GM13976 (cell line): ENCODE measurements around the gene CEP170B.

Experiments
- DNase-seq: peaks from one replicate; pipeline ENCODE4 v3.0.0; 2012; ENCODE audit warnings: low spot score
- in situ Hi-C: fragments of 300-500 bp; cut with MboI; formaldehyde crosslinking; loops from one replicate; pipeline ENCODE4 v1.12.0; 2022; ENCODE audit warnings: low sequenced_read_pairs, mixed read lengths, inconsistent platforms; ENCODE audit not compliant: unreplicated experiment
- TF ChIP-seq, protein P1 (sequence below): IDR thresholded peaks from 2 replicates; pipeline ENCODE4 v1.5.1; 2012; ENCODE audit warnings: borderline replicate concordance, mild to moderate bottlenecking; ENCODE audit not compliant: insufficient read depth; ENCODE audit errors: extremely low read depth, missing control alignments, control extremely low read depth

CEP170B gene

DNA sequence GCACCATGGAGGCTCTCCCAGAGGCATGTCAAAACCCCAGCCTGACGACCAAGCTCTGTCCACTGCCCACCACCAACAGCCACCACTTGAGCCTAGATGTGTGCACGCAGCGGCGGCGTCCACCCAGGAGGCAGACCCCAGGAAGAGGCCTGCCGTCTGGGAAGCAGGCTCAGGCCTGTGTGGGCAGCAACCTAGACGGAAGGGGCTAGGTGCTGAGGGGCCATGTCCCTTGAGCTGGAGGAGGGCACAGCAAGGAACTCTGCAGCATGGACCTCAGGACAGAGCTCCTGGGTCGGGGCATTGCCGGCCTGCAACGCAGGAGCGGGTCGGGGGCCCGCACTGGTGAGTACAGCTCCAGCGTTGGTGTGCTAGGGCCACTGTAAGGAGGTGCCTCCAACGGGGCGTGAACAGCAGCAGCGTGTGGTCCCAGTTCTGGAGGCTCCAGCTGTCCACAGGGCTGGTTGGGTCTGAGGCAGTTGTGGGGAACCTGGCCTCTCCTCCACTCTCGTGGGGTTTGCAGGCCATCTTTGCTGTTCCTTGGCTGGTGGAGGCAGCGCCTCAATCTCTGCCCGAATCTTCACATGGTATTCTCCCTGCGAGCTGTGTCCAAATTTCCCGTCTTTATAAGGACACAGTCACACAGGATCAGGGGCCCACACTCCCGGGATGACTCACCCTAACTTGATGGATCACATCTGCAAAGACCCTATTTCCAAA is 43.7 kb upstream of the CEP170B start:
- in situ Hi-C loops: no loop called here
- TF ChIP-seq, protein P1, sequence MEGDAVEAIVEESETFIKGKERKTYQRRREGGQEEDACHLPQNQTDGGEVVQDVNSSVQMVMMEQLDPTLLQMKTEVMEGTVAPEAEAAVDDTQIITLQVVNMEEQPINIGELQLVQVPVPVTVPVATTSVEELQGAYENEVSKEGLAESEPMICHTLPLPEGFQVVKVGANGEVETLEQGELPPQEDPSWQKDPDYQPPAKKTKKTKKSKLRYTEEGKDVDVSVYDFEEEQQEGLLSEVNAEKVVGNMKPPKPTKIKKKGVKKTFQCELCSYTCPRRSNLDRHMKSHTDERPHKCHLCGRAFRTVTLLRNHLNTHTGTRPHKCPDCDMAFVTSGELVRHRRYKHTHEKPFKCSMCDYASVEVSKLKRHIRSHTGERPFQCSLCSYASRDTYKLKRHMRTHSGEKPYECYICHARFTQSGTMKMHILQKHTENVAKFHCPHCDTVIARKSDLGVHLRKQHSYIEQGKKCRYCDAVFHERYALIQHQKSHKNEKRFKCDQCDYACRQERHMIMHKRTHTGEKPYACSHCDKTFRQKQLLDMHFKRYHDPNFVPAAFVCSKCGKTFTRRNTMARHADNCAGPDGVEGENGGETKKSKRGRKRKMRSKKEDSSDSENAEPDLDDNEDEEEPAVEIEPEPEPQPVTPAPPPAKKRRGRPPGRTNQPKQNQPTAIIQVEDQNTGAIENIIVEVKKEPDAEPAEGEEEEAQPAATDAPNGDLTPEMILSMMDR: no peak

DNA sequence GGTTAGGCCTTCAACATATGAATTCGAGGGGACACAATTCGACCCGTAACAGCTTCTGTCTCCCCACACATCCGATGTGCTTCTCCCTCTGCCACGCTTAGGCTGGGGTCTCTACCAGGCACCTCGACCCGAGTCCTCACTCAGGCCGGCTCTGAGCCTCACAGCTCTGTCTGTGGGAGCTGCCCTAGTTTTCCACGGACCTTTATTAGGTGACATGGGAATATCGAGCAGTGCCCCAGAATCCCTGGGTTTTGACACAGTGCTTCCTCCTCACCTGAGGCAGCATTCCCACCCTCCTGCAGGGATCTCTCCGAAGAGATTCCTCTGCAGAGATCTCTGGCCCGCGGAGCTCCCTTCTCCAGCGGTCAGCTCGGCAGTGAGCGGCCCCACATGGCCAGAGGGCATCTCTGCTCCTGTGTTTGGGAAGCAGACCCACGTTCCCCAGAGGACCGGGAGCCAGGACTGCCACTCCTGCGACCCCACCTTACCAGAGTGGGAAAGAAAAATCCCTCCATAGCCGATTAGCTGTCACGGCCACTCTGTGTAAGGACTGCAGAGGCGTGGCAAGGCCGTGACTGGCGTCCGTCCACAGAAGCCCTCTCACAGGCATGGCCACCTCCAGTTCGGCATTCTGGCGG is 43.0 kb upstream of the CEP170B start:
- TF ChIP-seq, protein P1: no peak
- DNase-seq: no peak
- in situ Hi-C loops: no loop called here

More for the DNA sequence above, 43.7 kb upstream of the CEP170B start:
- DNase-seq: no peak

DNA sequence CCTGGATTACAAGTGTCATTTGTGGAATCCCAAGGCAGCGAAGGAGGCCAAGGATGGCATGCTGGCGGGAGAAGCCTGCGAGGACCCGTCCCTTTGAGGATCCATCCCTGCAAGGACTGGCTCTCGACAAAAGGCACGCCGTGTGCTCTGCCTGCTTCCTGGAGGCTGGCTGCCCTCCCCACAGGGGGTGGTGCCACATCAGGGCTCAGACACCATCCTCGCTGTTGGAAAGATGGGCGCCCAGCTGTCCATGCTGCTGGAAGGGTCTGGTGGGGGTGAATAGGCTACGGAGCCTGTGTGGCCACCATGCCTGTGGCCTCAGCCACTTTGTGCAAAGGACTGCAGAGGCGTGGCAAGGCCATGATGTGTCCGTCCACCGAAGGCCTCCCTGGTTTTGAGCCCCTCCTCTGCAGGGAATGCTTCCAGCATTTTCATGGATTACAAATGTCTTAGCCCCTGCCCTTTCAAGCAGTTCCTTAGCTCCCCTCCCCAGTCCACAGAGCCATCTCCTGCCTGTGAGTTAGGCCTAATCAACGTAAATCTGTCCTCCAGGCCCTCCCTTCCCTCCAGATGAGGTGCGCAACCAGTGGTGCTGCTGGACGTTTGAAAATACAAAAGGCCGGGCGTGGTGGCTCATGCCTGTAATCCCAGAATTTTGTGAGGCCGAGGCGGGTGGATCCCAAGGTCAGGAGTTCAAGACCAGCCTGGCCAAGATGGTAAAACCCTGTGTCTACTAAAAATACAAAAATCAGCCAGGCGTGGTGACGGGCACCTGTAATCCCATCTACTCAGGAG is 42.0 kb upstream of the CEP170B start:
- DNase-seq: no peak
- in situ Hi-C loops: no loop called here
- TF ChIP-seq, protein P1: no peak

DNA sequence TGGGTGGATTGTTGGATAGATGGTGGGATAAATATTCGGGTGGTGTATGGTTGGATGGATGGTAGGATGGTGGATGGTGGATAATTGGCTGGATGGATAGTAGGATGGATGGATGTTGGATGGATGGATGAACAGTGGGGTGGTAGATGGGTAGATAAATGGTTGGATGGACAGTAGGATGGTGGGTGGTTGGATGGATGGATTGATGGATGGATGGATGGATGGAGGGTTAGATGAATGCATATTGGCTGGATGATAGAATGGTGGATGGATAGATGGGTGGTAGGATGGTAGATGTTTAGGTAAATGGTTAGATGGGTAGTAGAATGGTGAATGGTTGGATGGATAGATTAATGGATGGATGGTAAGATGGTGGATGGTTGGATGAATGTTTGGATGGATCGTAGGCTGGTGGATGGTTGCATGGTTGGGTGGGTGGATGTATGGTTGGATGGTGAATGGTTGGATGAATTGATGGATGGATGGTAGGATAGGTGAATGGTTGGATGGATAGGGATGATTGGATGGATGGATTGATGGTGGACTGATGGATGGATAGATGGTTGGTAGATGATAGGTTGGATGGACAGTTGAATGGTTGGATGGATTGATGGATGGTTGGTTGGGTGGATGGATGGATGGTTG is 40.6 kb upstream of the CEP170B start:
- in situ Hi-C loops: no loop called here
- DNase-seq: no peak
- TF ChIP-seq, protein P1: no peak

DNA sequence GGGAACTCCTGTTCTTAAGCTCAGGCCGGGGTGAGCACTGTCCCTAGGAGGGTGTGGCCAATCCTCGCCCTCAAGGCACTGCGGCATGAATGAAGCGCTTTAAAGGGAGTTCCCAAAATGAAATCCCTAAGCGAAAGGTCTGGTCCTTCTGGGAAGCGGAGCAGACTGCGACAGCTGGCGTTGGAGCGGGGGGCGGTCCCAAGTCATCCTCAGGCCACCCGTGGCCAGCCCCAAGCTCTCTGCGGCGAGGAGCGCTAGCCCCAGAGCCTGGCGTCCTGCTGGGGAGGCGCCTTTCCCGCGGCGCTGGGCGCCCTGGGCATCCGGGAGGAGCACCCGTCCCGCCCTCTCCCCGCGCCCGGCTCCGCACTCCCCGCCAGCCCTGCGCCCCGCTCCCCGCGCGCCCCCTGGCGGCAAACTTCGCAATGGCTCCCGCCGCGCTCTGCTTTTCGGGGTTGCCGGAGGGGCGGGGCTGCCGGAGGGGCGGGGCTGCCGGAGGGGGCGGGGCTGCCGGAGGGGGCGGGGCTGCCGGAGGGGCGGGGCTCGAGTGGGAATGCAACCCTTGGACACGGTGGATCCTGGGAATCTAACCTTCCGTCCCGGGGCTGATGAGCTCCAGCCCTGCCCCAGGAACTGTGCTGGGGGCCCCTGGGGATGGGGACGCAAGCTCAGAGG is 38.7 kb upstream of the CEP170B start:
- TF ChIP-seq, protein P1: peak; percentile 89
- in situ Hi-C loops: loop anchor here (5.0 kb wide), 1 partner anchor 54 kb away; no protein-coding TSS in a partner anchor
- peak; percentile 96 for DNase-seq

DNA sequence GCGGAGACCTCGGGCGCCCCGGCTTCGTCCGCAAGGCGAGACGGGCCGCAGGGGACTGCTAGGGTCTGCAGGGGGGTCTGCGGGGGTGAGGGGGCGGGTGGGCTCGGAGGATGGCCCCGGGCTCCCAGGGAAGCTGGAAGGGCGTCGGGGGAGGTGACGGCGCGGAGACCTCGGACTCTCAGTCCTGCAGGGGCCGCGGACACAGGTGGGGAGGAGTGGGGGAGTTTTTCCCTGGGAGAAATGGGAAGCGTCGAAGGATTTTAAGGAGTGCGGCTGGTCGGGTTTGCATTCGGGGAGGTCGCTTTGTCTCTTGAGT is 38.2 kb upstream of the CEP170B start:
- in situ Hi-C loops: loop anchor here (5.0 kb wide), 1 partner anchor 55 kb away; no protein-coding TSS in a partner anchor

More for the DNA sequence above, 38.2 kb upstream of the CEP170B start:
- peak; percentile 39 for DNase-seq
- TF ChIP-seq, protein P1: no peak
